HG03159 (cell line): ENCODE results near the gene RABGGTB.
"Not testable (repeated sequence)": the region's sequence is repeated elsewhere in the genome, so short reads cannot be mapped to it uniquely, and the experiment has no call there.

Experiments
- ATAC-seq: cut with Tn5 transposase; IDR thresholded peaks from one replicate; pipeline ENCODE4 v1.9.1; 2021; ENCODE audit warnings: mild to moderate bottlenecking, moderate library complexity; ENCODE audit not compliant: unreplicated experiment

Gene RABGGTB

DNA sequence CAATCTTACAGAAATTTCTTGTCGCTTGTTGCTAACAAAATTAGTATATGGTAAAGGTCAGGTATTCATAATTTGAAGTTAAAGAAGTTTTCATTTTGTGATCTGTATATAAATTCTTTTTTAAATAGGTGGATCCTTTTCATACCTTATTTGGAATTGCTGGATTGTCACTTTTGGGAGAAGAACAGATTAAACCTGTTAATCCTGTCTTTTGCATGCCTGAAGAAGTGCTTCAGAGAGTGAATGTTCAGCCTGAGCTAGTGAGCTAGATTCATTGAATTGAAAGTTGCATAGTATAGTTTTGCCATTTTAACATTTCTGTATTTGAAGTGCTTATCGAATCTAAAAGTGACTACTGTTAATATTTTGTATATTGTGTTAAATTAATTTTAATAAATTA lies 8.3 kb downstream of the RABGGTB start:
- ATAC-seq: no peak

DNA sequence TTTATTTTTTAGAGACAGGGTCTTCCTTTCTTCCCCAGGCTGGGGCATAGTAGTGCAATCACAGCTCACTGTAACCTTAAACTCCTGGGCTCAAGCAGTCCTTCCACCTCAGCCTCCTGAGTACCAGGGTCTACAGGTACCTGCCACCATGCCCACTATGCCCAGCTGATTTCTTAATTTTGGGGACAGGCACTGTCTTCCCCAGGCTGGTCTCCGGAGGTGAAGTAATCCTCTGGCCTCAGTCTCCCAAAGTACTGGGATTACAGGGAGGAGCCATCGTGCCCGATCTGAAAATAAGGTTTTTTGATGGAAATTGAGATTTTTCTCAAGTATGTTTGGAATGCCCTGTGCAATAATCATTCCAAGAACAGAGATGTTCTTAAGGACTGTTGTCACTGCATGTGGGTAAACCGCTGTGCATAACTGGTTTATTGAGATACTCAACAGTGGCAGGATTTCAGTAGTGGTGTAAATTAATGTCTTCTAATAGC lies 9.7 kb downstream of the RABGGTB start:
- no peak for ATAC-seq

DNA sequence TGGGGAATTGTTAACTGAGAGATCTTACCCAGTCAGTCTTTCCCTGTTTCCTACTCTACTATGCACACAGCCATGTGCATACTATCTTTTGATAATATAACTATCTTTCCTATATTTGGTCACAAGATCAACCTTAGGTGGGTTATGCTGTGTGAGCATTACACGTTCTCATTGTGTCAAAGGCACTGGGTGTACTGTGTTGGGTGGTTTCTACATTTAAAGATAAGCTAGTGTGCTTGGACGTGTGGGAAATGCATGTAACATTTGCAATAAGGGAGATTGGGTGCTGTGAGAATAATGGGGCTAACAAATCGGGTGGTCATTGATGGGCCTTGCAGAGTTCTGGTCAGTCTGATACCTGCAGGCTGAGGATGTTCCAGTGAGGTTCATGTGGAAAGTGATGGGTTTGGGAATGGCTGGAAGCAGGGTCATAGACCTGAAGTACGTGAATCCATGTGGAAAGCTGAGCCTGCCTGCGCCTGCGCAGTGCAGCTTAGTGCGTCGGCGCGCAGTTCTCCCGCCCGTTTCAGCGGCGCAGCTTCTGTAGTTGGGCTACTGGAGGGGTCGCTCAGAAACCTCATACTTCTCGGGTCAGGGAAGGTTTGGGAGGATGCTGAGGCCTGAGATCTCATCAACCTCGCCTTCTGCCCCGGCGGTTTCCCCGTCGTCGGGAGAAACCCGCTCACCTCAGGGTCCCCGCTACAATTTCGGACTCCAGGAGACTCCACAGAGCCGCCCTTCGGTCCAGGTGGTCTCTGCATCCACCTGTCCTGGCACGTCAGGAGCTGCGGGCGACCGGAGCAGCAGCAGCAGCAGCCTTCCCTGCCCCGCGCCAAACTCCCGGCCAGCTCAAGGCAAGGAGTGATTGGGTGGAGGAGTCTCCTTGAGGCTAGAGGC lies 10.6 kb downstream of the RABGGTB start, which contains the start of gene MSH4:
MSH4 (plus strand) TSS at position 507 of the 897 bp plus-strand sequence; CDS start at position 611, 104 bp downstream.
- ATAC-seq: no peak

DNA sequence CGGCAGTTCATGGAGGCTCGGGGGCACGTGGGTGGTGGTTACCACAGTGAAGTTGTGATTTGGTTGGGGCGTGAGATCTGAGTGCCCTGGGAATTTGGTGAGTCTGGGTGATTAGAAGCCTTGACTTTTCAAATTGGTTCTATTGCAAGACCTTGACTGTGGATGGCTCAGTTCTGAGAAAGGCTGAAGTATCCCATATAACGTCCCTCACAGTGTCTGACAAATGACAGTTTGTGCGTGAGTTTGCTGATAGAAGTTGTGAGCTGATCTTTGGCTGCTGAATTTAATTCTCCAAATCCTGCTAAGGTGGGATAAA lies 11.2 kb downstream of the RABGGTB start:
- no peak for ATAC-seq

DNA sequence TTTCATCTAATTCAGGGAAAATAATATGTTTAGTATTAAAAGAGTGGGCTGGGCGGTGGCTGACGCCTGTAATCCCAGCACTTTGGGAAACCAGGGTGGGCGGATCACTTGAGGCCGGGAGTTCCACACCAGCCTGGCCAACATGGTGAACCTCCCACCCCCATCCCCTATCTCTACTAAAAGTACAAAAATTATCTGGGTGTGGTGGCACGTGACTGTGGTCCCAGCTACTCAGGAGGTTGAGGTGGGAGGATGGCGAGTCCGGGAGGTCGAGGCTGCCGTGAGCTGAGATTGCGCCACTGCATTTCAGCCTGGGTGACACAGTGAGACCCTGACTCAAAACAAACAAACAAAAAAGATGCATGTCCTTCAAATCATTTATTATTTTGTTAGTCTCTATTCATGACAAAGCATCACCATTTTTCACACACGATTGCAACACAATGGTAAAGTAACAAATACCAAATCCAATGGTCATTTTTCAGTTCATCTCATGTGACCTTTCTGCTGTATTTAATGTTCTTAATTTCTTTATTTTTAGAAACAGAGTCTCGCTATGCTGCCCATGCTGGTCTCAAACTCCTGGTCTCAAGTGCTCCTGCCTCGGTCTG lies 11.7 kb downstream of the RABGGTB start:
- no peak for ATAC-seq

DNA sequence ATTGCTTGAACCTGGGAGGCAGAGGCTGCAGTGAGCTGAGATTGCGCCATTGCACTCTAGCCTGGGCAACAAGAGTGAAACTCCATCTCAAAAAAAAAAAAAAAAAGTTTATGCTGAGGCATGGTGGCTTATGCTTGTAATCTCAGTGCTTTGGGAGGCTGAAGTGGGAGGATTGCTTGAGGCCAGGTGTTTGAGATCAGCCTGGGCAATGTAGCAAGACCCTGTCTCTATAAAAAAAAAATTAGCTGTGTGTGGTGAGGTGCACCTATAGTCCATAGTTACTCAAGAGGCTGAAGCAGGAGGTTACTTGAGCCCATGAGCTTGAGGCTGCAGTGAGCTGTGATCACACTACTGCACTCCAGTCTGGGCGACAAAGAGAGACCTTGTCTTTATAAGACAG lies 15.4 kb downstream of the RABGGTB start:
- ATAC-seq: not testable (repeated sequence)

DNA sequence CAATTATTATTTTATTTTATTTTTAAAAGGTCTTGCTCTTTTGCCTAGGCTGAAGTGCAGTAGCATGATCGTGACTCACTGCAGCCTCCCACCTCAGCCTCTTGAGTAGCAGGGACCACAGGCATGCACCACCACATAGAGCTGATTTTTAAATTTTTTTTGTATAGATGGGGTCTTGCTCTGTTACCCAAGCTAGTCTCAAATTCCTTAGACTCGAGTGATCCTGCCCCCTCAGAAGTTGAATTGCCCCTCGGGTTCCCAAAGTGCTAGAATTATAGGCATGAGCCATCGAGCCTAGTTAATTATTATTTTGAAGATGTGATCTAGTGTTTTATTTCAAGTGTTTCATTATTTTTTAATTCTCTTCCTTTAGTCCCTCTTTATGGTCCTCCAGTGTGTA lies 22.9 kb downstream of the RABGGTB start:
- no peak for ATAC-seq

DNA sequence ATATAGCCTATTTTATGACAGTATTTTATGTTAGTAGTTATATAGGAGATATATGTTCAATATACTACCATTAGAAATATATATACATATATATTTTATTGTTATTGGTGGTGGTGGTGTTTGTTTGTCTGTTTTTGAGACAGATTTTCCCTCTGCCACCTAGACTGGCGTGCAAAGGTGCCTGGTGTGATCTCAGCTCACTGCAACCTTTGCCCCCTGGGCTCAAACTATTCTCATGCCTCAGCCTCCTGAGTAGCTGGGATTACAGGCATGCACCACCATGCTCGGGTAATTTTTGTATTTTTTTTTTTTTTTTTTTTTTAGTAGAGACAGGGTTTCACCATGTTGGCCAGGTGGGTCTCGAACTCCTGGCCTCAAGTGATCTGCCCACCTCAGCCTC lies 24.1 kb downstream of the RABGGTB start:
- ATAC-seq: not testable (repeated sequence)

DNA sequence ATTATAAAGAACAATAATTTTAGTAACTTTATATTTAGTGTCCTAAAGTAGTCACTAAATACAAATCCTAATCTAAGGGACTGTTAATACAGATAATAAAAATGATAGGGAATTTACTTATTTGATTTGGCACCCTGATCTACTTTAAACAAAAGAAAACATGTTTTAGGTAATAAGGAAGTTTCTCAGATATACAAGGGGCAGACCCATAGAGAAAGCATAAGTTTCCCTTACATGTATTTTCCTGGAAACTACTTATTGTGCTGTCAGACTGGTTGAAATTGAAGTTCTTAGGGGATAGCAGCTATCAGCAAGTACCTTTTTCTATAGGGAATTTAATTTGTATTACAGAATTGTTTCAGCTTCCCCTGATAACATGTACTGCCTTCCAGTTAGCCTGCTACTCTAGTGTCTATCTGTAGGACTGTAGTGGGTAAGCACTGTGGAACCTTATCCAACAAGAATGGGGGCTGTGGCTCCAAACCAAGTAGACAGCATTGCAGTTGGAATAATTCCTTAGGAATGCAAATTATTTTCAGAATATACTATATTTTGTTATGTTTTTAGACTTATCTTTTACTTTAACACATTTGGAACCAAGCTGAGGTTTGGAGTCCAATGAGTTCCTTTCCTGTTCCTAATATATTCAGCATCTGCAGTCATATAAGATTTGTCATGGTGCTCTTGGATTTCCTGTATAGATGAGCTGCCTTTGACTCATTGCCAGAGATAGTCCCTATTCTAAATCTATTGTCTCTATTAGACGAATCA lies 25.3 kb downstream of the RABGGTB start:
- ATAC-seq: no peak

GRCh38 chr1:75812065-75812464 lies 26.0 kb downstream of the RABGGTB start:
- no peak for ATAC-seq

GRCh38 chr1:75823596-75823995 lies 37.5 kb downstream of the RABGGTB start:
- not testable (repeated sequence) for ATAC-seq

DNA sequence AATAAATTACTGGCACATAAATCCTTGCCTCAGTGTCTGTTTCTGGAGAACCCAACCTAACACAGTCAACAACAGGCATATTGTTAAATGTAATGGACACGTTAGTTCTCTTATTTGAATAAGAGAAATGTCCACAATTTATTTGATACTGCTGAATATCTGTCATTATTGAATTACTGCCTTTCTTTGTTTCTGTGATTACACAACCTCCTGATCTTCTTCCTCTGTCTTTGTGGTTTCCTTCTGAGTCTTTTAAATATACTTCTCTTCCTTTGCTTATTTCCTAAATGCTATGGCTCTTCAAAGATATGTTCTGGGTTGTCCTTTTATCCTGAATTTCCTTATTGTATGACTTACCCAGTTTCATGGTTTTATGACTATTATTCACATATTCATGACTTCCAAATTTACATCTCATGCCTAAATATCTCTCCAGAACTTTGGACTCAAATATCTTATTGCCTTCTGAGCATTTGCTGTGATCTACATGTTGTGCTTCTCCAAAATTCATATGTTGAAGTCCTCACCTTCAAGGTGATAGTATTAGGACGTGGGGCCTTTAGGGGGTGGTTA lies 50.6 kb downstream of the RABGGTB start:
- no peak for ATAC-seq

- no peak for ATAC-seq
Observed at GRCh38 chr1:75838079-75838478, 52.0 kb downstream of the RABGGTB start.

GRCh38 chr1:75841421-75841820 lies 55.4 kb downstream of the RABGGTB start:
- no peak for ATAC-seq
